ENCODE measurements around the gene PARD3.
"Not testable (repeated sequence)": the region's sequence is repeated elsewhere in the genome, so short reads cannot be mapped to it uniquely, and the experiment has no call there.

Gene PARD3

GRCh38 chr10:34815185-34816084 is at the start of gene PARD3:
Gene PARD3, minus strand, starts transcription at chr10:34815296. Its CDS starts 301 bp downstream, at chr10:34814995.
- peak; percentile 40 for DNase-seq (ENCODE audit: low spot score)

DNA sequence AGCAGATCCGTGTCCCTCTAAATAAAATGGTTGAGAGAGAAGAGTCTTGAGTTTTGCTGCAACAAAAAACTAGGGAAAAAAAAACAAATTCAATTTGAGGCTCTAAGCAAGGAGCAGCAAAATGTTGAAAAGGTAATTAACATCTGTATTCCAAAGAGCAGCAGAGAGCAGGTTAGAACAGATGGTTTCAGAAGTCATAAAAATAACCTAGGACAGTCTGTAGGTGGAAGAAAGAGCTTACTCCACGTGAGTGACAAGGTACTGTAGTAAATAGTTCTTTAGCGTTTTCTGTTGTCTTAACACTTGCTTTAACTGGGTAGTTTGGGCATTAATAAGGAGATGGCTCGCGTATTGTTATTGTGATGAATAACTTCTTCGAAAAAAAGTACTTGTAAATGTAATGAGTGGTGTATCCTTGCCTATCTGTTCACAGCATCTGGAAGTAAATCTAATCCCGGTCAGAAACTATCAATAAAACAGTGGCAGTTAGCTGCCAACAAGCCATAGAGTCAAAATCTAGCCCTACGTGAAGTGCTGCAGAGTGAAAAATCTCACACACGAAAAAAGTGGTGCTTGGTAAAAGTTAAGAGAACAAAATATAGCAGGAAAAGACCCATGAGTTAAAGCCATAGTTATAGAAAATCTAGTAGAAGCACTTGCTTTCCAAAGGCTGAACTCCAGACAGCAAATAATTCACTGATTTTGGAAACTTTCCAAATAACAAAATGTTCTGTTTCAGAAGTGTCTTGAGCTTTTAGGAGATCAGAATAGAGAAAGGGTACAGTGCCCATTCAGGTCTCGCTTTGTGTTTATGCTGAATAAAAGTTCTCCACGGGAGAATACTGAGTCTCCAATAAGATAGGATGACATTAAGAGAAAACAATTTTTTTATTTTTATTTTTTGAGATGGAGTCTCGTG is 49.3 kb upstream of the PARD3 start:
- peak; percentile 7 for DNase-seq (ENCODE audit: low spot score)

DNA sequence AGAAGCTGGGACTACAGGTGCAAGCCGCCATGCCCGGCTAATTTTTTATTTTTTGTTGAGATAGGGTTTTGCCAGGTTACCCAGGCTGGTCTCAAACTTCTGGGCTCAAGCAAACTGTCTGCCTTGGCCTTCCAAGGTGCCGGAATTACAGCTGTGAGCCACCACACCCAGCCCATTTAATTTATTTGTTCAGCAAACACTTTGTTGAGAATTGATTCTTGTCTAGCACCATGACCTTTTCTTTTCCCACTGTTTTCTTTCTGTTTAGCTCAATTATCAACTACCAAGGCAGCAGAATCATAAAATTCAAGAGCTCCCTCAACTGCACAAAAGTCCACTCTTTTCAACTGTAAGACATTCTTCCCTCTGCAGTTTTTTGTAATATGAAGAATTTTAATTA is 47.8 kb upstream of the PARD3 start:
- no peak for DNase-seq (ENCODE audit: low spot score)

- DNase-seq (ENCODE audit: low spot score): no peak
Observed at GRCh38 chr10:34861293-34862021, 46.4 kb upstream of the PARD3 start.

DNA sequence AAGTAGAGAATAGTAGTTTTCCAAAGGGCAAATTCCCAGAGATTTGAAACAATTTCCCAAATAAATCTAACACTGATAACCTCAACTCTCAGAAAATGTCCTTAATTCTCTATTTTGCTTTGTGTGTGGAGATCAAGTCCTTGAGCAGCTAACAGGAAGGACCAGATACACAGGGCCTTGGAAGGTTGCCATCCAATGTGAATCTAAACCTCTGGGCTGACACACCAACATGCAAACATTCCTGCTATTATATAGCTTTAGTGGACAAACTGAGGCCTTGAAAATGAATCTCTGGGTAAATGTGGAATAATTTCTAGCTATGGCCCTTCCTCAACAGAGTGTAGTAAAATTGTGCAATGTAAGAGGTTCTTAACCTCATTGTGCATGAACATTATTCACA is 44.1 kb upstream of the PARD3 start:
- no peak for DNase-seq (ENCODE audit: low spot score)

- DNase-seq (ENCODE audit: low spot score): no peak
Observed at GRCh38 chr10:34858003-34858402, 42.9 kb upstream of the PARD3 start.

- DNase-seq (ENCODE audit: low spot score): peak; percentile 31
Observed at GRCh38 chr10:34854147-34854601, 39.1 kb upstream of the PARD3 start.

GRCh38 chr10:34853357-34853756 is 38.3 kb upstream of the PARD3 start:
- DNase-seq (ENCODE audit: low spot score): no peak

GRCh38 chr10:34850558-34850957 is 35.5 kb upstream of the PARD3 start:
- no peak for DNase-seq (ENCODE audit: low spot score)

DNA sequence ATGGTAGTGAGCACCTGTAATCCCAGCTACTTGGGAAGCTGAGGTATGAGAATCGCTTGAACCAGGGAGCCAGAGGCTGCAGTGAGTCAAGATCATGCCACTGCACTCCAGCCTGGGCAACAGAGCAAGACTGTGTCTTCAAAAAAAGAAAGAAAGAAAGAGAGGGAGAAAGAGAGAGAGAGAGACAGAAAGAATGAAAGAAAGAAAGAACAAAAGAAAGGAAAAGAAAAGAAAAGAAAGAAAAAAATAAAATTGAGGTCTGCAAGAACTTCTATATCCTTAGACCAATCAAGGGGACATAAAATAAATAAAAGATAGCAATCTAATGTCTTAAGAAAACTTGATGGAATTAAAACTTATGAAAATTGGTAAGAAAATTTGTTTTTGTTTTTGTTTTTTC is 34.9 kb upstream of the PARD3 start:
- no peak for DNase-seq (ENCODE audit: low spot score)

- DNase-seq (ENCODE audit: low spot score): no peak
Observed at GRCh38 chr10:34845070-34845469, 30.0 kb upstream of the PARD3 start.

DNA sequence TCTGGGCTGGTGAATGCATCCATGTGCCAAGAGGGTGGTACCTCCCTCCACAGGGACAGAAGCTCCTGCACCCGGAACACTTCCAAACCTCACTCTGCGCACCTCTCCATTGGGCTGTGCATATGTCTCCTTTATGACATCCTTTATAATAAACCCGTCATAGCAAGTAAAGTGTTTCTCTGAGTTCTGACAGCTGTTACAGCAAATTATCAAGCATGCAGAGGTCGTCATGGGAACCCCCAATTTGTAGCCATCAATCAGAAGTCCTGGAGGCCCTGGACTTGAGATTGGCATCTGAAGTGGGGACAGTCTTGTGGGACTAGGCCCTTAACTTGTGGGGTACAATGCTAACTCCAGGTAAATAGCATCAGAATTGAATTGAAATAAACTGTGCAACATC is 29.4 kb upstream of the PARD3 start:
- DNase-seq (ENCODE audit: low spot score): no peak

DNA sequence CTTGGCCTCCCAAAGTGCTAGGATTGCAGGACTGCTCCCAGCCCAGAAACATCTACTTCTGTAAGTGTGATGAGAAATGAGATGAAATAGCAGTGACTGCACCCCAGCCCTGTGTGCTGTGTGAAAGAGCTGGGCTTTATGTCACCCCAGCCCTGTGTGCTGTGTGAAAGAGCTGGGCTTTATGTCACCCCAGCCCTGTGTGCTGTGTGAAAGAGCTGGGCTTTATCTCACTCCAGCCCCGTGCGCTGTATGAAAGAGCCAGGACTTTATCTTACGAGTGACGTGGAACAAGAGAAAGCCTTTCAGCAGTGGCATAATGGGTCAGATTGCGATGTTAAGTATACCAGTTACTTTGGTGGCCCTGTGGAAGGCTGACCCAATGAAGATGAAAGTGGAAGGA is 28.4 kb upstream of the PARD3 start:
- not testable (repeated sequence) for DNase-seq (ENCODE audit: low spot score)

- DNase-seq (ENCODE audit: low spot score): no peak
Observed at GRCh38 chr10:34838366-34838900, 23.3 kb upstream of the PARD3 start.

- no peak for DNase-seq (ENCODE audit: low spot score)
Observed at GRCh38 chr10:34835908-34836508, 20.9 kb upstream of the PARD3 start.

DNA sequence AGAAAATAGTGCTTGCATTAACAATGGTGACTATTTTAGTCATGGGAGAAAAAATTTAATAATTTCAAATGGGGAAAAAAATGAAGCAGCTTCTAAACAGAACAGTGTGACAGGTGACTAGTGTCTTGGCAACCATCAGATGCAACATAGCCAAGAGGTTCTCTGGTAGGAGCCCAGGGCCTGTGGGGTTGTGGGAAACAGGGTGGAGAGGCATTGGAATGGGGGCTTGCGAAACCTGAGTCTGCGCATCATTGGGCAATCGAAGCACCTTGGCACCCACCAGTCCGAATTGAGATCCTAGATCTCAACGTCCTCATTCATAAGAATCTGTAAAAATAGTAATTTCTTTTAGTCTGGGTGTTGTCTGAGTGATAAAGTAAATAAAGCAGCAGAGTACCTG is 19.2 kb upstream of the PARD3 start:
- DNase-seq (ENCODE audit: low spot score): no peak

DNA sequence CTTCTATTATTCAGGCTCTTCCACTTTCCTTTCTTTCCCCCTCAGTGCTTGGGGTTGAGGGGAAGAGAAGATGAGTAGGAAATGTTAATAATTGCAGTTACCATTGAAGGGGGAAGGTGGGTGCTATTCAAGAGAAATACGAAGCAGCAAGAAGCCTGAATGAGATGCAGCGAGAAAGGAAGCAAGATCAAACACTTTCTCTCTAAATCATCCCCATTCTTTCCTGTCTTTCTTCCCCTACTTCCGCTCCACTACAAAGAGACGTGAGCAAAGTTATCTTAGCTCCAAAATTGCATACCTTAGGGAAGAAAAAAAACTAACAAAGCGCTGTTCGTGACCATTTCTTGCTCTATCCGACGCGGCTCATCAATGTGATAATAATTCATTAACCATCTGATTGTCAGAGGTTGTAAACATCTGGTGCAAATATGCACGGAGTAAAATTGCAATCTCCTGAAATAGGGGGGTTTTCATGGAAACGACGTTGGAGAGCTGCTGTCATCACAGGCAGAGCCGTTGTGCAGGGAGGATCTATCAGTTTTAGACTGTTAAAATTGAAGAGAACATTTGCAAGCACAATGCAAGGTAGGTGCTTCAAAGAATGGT is 15.2 kb upstream of the PARD3 start:
- DNase-seq (ENCODE audit: low spot score): no peak

DNA sequence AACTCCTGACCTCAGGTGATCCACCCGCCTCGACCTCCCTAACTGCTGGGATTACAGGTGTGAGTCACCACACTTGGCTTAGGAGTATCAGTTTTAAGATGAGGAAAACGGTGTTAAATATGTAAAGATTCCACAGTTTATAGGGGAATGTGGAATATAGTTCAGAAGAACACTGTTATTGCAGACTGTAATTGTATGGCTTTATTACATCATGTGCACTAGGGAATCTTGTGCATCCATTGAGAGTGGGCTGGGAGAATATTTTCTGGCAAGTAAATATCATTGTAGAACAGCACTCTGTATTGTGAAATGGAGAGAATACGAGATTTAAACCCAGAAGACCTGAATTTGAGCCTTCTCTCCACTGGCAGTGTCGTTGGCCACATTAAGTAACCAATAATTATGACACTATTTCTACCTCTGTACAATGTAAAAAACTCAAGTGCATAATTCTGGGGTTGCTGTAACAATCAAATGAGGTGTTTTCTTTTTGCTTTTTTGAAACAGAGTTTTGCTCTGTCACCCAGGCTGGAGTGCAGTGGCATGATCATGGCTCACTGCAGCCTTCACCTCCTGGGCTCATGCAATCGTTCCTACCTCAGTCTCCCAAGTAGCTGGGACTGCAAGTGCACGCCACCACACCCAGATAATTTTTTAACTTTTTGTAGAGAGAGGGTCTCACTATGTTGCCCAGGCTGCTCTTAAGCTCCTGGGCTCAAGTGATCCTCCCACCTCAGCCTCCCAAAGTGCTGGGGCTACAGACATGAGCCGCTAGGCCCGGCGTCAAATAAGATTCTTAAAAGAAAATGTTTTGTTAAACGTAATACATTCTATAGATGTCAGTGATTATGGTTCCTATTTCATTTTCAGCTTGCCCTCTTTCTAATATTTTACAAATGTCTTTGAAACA is 12.0 kb upstream of the PARD3 start:
- no peak for DNase-seq (ENCODE audit: low spot score)

- no peak for DNase-seq (ENCODE audit: low spot score)
Observed at GRCh38 chr10:34826221-34826620, 11.1 kb upstream of the PARD3 start.

GRCh38 chr10:34825414-34825813 is 10.3 kb upstream of the PARD3 start:
- DNase-seq (ENCODE audit: low spot score): no peak

All from globus pallidus (tissue), 1 donor.